PC-3 (cell line): Measurements from ENCODE around the gene CORO1C.

Experiments
- CTCF ChIP-seq: fragments of 300-600 bp; sonication (generic); conservative IDR thresholded peaks from 2 replicates; pipeline ENCODE4 v1.5.1; 2017; ENCODE audit warnings: antibody characterized with exemption, low read depth, mild to moderate bottlenecking, low read length
- EZH2 ChIP-seq: fragments of 300-600 bp; sonication (generic); IDR thresholded peaks from one replicate; pipeline ENCODE4 v1.6.1; 2017; ENCODE audit warnings: antibody characterized with exemption, mild to moderate bottlenecking, low read length; ENCODE audit not compliant: unreplicated experiment

GRCh38 chr12:108675792-108676191 lies 55.5 kb downstream of the CORO1C start:
- TF ChIP-seq CTCF (no peak), EZH2 (no peak)
